Trophoblast cell (in vitro differentiated cells and primary cell): ENCODE data around the gene GALK1.
"Not testable (repeated sequence)": the region's sequence is repeated elsewhere in the genome, so short reads cannot be mapped to it uniquely, and the experiment has no call there.

Source experiments
- DNase-seq, 2 donors: peaks; one replicate each; pipeline ENCODE4 v3.0.0-alpha.2; 2016
- H2AFZ ChIP-seq: 2 replicates; pipeline ENCODE4 v1.6.1; 2013; ENCODE audit warnings: low read length, moderate library complexity, mild to moderate bottlenecking; ENCODE audit not compliant: insufficient read depth, poor library complexity
- H2AK5ac ChIP-seq: 2 replicates; pipeline ENCODE4 v1.6.1; 2013; ENCODE audit warnings: mild to moderate bottlenecking, low read length
- H2BK120ac ChIP-seq: 2 replicates; pipeline ENCODE4 v1.6.1; 2013; ENCODE audit warnings: low read length, mild to moderate bottlenecking, moderate library complexity; ENCODE audit not compliant: insufficient read depth, poor library complexity
- H2BK12ac ChIP-seq: 2 replicates; pipeline ENCODE4 v1.6.1; 2013; ENCODE audit warnings: mild to moderate bottlenecking, low read length, moderate library complexity
- H2BK5ac ChIP-seq: 2 replicates; pipeline ENCODE4 v1.6.1; 2013; ENCODE audit warnings: low read length, low read depth, moderate library complexity, mild to moderate bottlenecking; ENCODE audit not compliant: poor library complexity
- H3K14ac ChIP-seq: 2 replicates; pipeline ENCODE4 v1.6.1; 2013; ENCODE audit warnings: mild to moderate bottlenecking, low read length
- H3K18ac ChIP-seq: 2 replicates; pipeline ENCODE4 v1.6.1; 2013; ENCODE audit warnings: mild to moderate bottlenecking, low read length
- H3K23ac ChIP-seq: 2 replicates; pipeline ENCODE4 v1.6.1; 2013; ENCODE audit warnings: low read length
- H3K27ac ChIP-seq: 2 replicates; pipeline ENCODE4 v1.5.1; 2013; ENCODE audit warnings: low read depth, mild to moderate bottlenecking, inconsistent platforms, low read length, moderate library complexity
- H3K27me3 ChIP-seq: 2 replicates; pipeline ENCODE4 v1.6.1; 2013; ENCODE audit warnings: inconsistent platforms, mild to moderate bottlenecking, low read length, moderate library complexity; ENCODE audit not compliant: insufficient read depth
- H3K36me3 ChIP-seq, 2 experiments: 1 replicate in 1 of 2; 2 replicates in 1 of 2; pipeline ENCODE4 v1.6.1; 2013; ENCODE audit warnings: low read length in 2 of 2, mild to moderate bottlenecking in 2 of 2, moderate library complexity in 1 of 2; ENCODE audit not compliant: insufficient read depth in 2 of 2, control insufficient read depth in 1 of 2
- H3K4ac ChIP-seq: 2 replicates; pipeline ENCODE4 v1.6.1; 2013; ENCODE audit warnings: low read depth, mild to moderate bottlenecking, low read length, moderate library complexity
- H3K4me1 ChIP-seq, 2 experiments: 1 replicate in 1 of 2; 2 replicates in 1 of 2; pipeline ENCODE4 v1.6.1; 2013; ENCODE audit warnings: low read length in 2 of 2, mild to moderate bottlenecking in 2 of 2, moderate library complexity in 1 of 2; ENCODE audit not compliant: insufficient read depth in 2 of 2, control insufficient read depth in 1 of 2
- H3K4me2 ChIP-seq: 2 replicates; pipeline ENCODE4 v1.6.1; 2013; ENCODE audit warnings: inconsistent platforms, mild to moderate bottlenecking, low read length, moderate library complexity
- H3K4me3 ChIP-seq: 2 replicates; pipeline ENCODE4 v1.5.1; 2013; ENCODE audit warnings: mild to moderate bottlenecking, low read depth, low read length, inconsistent platforms
- H3K79me1 ChIP-seq: one replicate; pipeline ENCODE4 v1.6.1; 2013; ENCODE audit warnings: low read length
- H3K79me2 ChIP-seq: 2 replicates; pipeline ENCODE4 v1.6.1; 2013; ENCODE audit warnings: low read length, mild to moderate bottlenecking; ENCODE audit not compliant: control insufficient read depth, insufficient read depth, poor library complexity
- H3K9ac ChIP-seq: 2 replicates; pipeline ENCODE4 v1.6.1; 2013; ENCODE audit warnings: mild to moderate bottlenecking, low read length
- H3K9me3 ChIP-seq: 2 replicates; pipeline ENCODE4 v1.6.1; 2013; ENCODE audit warnings: low read depth, mild to moderate bottlenecking, control low read depth, inconsistent platforms, low read length; ENCODE audit not compliant: insufficient read depth
- H4K12ac ChIP-seq: 2 replicates; pipeline ENCODE4 v1.6.1; 2013; ENCODE audit warnings: low read depth, mild to moderate bottlenecking, low read length, moderate library complexity
- H4K8ac ChIP-seq: 2 replicates; pipeline ENCODE4 v1.6.1; 2013; ENCODE audit warnings: low read depth, mild to moderate bottlenecking, low read length, moderate library complexity
- H4K91ac ChIP-seq: one replicate; pipeline ENCODE4 v1.6.1; 2013; ENCODE audit warnings: low read depth, mild to moderate bottlenecking, low read length, moderate library complexity
- WGBS: extraction: QIAGEN DNeasy Blood & Tissue Kit; methylation state at CpG from one replicate; pipeline ENCODE4 v1.1.7; 2013; ENCODE audit warnings: missing lambda C conversion rate; ENCODE audit not compliant: insufficient read length, insufficient coverage; ENCODE audit errors: extremely low coverage; 5-methylcytosine and 5-hydroxymethylcytosine counted together

GALK1 gene

DNA sequence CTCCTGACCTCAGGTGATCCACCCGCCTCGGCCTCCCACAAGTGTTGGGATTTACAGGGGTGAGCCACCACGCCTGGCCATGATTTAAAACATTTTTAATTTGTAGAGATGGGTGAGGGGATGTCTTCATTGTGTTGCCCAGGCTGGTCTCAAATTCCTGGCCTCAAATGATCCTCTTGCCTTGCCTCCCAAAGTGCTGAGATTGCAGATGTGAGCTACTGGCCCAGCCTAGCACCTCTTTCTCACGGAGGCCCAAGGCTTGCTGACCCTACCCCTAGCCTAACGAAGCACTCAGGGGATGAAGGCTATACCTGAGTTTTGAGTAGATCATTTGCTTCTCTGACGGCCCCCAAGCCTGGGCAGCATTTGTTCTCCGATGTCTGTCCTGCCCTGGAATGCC, 46.2 kb upstream of the GALK1 start:
- no CpG with 5 or more reads among the region's 7 CpGs for WGBS

DNA sequence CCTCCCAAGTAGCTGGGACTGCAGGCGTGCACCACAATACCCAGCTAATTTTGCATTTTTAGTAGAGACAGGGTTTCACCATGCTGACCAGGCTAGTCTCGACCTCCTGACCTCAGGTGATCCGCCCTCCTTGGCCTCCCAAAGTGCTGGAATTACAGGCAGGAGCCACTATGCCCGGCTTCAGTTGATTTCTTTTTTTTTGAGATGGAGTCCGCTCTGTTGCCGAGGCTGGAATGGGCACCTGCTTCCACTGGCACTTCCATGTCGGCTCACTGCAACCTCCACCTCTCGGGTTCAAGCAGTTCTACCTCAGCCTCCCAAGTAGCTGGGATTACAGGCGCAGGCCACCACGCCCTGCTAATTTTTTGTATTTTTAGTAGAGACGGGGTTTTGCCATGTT, 45.8 kb upstream of the GALK1 start:
- not testable (repeated sequence) for H2AK5ac ChIP-seq, H3K4ac ChIP-seq, H3K9me3 ChIP-seq, H3K23ac ChIP-seq, DNase-seq, H4K91ac ChIP-seq, H2BK12ac ChIP-seq, H4K12ac ChIP-seq, H3K14ac ChIP-seq, H4K8ac ChIP-seq, H3K27me3 ChIP-seq, H3K9ac ChIP-seq, H3K4me2 ChIP-seq, H3K79me2 ChIP-seq, H3K18ac ChIP-seq, H3K27ac ChIP-seq, H3K4me3 ChIP-seq, H2BK5ac ChIP-seq, H2BK120ac ChIP-seq, H2AFZ ChIP-seq
- WGBS = no CpG with 5 or more reads among the region's 11 CpGs
- peaks cover 48 to 52% of the 10 kb centered on the region in 2 experiments for H3K36me3 ChIP-seq
- H3K79me1 ChIP-seq = peaks cover 16% of the 10 kb centered on the region
- peaks cover 26 to 28% of the 10 kb centered on the region in 2 experiments for H3K4me1 ChIP-seq

More for the DNA sequence above, 46.2 kb upstream of the GALK1 start:
- no peak overlapping the region for H3K14ac ChIP-seq
- H3K23ac ChIP-seq = no peak overlapping the region
- H3K4ac ChIP-seq = no peak overlapping the region
- no peak overlapping the region for H3K4me2 ChIP-seq
- no peaks in the 10 kb centered on the region for H3K27me3 ChIP-seq
- no peak overlapping the region for H2BK5ac ChIP-seq
- H3K9me3 ChIP-seq = no peaks in the 10 kb centered on the region
- peaks cover 26 to 28% of the 10 kb centered on the region in 2 experiments for H3K4me1 ChIP-seq
- H2AK5ac ChIP-seq = no peak overlapping the region
- no peak overlapping the region for H3K18ac ChIP-seq
- no peak for DNase-seq
- H4K91ac ChIP-seq = no peak overlapping the region
- no peak overlapping the region for H3K27ac ChIP-seq
- H3K9ac ChIP-seq = no peak overlapping the region
- peaks cover 8% of the 10 kb centered on the region for H3K79me2 ChIP-seq
- peaks cover 51 to 55% of the 10 kb centered on the region in 2 experiments for H3K36me3 ChIP-seq
- no peak overlapping the region for H4K8ac ChIP-seq
- no peak overlapping the region for H2BK12ac ChIP-seq
- H2BK120ac ChIP-seq = no peak overlapping the region
- H4K12ac ChIP-seq = no peak overlapping the region
- H3K79me1 ChIP-seq = peaks cover 16% of the 10 kb centered on the region
- H2AFZ ChIP-seq = no peak overlapping the region
- H3K4me3 ChIP-seq = no peak overlapping the region

DNA sequence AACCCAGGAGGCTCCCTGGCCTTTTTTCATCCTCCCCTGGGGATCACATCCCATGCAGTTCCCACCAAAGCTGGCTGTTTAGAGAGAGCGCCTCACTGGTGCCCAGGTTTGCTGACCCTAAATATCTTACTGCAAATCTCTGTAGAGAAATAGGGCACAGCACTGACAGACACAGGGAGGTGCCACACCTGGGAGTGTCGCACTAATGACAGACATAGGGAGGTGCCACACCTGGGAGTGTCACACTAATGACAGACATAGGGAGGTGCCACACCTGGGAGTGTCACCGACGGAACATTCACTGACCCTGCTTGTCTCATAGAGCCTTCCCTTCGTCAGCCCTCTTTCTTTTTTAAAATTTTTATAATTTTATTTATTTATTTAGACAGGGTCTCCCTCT, 45.2 kb upstream of the GALK1 start:
- Histone ChIP-seq H3K9ac (no peak overlapping the region), H3K9me3 (no peaks in the 10 kb centered on the region), H3K4me1 (peaks cover 25 to 26% of the 10 kb centered on the region in 2 experiments), H3K18ac (peak overlapping the region; percentile 59), H4K8ac (no peak overlapping the region), H3K4me2 (no peak overlapping the region), H3K36me3 (peaks cover 46 to 50% of the 10 kb centered on the region in 2 experiments), H3K79me2 (peaks cover 8% of the 10 kb centered on the region), H3K27me3 (no peaks in the 10 kb centered on the region), H3K79me1 (peaks cover 16% of the 10 kb centered on the region), H3K14ac (peak overlapping the region; percentile 56), H3K4ac (no peak overlapping the region), H2BK12ac (peak overlapping the region; percentile 60), H2AK5ac (no peak overlapping the region), H3K23ac (no peak overlapping the region), H4K91ac (peak overlapping the region; percentile 68), H2AFZ (no peak overlapping the region), H2BK120ac (peak overlapping the region; percentile 37), H2BK5ac (no peak overlapping the region), H3K27ac (peak overlapping the region; percentile 33), H4K12ac (no peak overlapping the region), H3K4me3 (no peak overlapping the region)
- DNase-seq = peak in 1 of 2 donors; percentile 34
- WGBS = no CpG with 5 or more reads among the region's 5 CpGs

DNA sequence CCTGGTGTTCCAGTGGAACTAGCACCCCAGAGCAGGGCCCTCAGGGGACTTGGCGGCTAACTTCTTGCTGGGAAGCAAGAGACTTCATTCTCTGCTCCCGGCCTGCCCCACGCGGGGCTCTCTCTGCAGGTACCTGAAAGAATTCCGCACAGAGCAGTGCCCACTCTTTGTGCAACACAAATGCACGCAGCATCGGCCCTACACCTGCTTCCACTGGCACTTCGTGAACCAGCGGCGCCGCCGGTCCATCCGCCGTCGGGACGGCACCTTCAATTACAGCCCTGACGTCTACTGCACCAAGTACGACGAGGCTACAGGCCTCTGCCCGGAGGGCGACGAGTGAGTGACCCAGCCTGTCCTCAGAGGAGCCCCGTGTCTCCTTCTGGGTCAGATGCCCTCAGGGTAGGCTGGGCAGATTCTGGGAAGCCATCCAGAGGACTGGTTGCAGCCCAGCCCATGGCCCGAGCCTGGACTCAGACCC, 44.7 kb upstream of the GALK1 start:
- Histone ChIP-seq H3K4ac (peak overlapping the region; percentile 15), H3K27ac (peak overlapping the region; percentile 83)

More for the DNA sequence above, 44.7 kb upstream of the GALK1 start:
- Histone ChIP-seq H3K4me2 (no peak overlapping the region), H2AK5ac (peak overlapping the region; percentile 45), H3K23ac (no peak overlapping the region), H4K91ac (peak overlapping the region; percentile 80), H3K27me3 (no peaks in the 10 kb centered on the region), H3K9ac (peak overlapping the region; percentile 4), H2BK12ac (peak overlapping the region; percentile 37), H4K12ac (no peak overlapping the region), H3K4me3 (no peak overlapping the region), H3K9me3 (no peaks in the 10 kb centered on the region), H2BK120ac (peak overlapping the region; percentile 73), H3K18ac (peak overlapping the region; percentile 69), H2AFZ (peak overlapping the region; percentile 17), H3K36me3 (peaks cover 41 to 46% of the 10 kb centered on the region in 2 experiments), H2BK5ac (peak overlapping the region; percentile 74), H3K79me2 (peaks cover 8% of the 10 kb centered on the region), H3K14ac (peak overlapping the region; percentile 56), H3K79me1 (peaks cover 15% of the 10 kb centered on the region), H4K8ac (peak overlapping the region; percentile 45), H3K4me1 (peaks cover 22 to 23% of the 10 kb centered on the region in 2 experiments)
- DNase-seq = peak; percentile 47 to 70
- no CpG with 5 or more reads among the region's 24 CpGs for WGBS
